Endothelial cell of hepatic sinusoid (primary cell): ENCODE results near the gene NKAIN2.
"Not testable (repeated sequence)": the region's sequence is repeated elsewhere in the genome, so short reads cannot be mapped to it uniquely, and the experiment has no call there.

ENCODE experiments used
- in situ Hi-C: cut with HindIII; loops from 2 replicates; pipeline ENCODE4 v1.10.0; 2017; ENCODE audit warnings: low sequenced_read_pairs

NKAIN2 gene

GRCh38 chr6:124022051-124022450, 218.4 kb downstream of the NKAIN2 start:
- in situ Hi-C loops = not testable (repeated sequence)

DNA sequence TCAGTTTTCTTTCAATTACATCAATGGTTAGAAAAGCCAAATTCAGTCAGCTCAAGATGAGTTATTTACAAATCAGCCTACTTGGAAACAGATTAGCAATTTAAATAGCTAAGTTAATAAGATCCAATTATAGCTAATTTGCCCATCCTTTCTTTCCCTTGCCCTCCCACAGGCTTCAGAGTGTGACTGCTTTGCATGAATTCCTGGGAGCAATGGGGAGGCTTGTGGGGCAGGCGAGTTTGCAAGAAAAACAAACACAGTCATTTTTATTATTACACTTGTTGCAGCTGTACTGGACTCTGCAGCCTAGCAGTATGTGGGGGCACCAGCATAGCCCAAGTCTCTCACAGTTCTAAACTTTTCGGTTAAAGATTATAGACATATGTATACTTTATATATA, 219.0 kb downstream of the NKAIN2 start:
- in situ Hi-C loops = no loop called here

DNA sequence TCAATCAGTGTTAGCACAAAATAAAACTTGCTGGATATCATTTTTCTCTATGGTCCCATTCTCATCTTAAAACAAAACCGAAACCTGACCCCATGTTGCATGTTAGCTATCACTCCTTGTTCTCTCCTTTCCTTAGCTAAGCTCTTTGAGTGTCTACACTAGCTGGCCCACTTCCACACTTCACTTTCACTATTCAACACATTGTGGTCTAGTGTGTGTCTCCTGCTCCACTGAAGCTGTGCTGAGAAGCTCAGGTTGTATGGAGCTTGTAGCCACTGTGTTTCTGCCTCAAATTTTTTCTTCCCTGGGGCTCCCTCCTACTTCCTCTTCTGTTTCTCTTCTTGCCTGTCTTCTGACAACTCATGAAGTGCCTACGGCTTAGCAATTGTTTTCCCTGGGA, 223.0 kb downstream of the NKAIN2 start:
- in situ Hi-C loops = no loop called here

- in situ Hi-C loops = no loop called here
Measured at GRCh38 chr6:124027392-124027791, 223.7 kb downstream of the NKAIN2 start.

DNA sequence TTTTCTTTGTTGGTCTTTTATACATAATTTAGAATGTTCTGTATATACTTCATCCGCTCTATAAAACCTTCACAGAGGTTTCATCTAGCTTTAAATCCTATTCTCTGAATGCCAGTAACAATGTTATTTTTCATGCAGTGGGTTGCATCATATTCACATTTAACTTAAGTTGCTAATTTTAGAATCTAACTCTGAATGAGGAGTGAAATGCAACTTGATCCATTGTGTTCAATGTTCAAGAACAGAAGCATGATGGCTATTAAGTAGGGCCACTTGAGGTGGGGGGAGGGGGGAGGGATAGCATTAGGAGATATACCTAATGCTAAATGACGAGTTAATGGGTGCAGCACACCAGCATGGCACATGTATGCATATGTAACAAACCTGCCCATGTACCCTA, 224.5 kb downstream of the NKAIN2 start:
- in situ Hi-C loops = no loop called here

- in situ Hi-C loops = no loop called here
Measured at GRCh38 chr6:124029567-124029966, 225.9 kb downstream of the NKAIN2 start.

- in situ Hi-C loops = no loop called here
Measured at GRCh38 chr6:124033501-124033900, 229.8 kb downstream of the NKAIN2 start.

- in situ Hi-C loops = no loop called here
Measured at GRCh38 chr6:124036384-124036783, 232.7 kb downstream of the NKAIN2 start.

- in situ Hi-C loops = no loop called here
Measured at GRCh38 chr6:124040655-124041054, 237.0 kb downstream of the NKAIN2 start.

DNA sequence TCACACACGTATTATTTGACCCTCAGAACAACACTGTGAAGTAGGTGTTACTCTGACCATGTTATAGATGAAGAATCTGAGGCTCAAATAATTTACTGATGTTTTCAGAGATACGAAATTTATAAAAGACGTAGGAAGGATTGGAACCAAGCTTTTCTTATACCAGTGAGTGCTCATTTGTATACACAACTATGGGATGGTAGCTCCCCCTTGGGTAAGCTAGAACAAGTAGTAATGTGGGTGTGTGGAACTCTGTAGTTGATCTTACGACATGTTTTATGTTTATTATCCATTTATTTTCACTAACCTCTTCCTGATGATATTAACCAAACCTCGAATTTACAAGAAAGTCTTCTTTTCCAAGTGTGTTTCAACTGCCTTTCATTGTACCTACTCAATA, 248.5 kb downstream of the NKAIN2 start:
- in situ Hi-C loops = no loop called here

GRCh38 chr6:124053315-124053714, 249.7 kb downstream of the NKAIN2 start:
- in situ Hi-C loops = no loop called here

GRCh38 chr6:124054034-124054433, 250.4 kb downstream of the NKAIN2 start:
- in situ Hi-C loops = no loop called here

- in situ Hi-C loops = no loop called here
Measured at GRCh38 chr6:124055395-124055794, 251.7 kb downstream of the NKAIN2 start.

GRCh38 chr6:124055963-124056362, 252.3 kb downstream of the NKAIN2 start:
- in situ Hi-C loops = no loop called here

DNA sequence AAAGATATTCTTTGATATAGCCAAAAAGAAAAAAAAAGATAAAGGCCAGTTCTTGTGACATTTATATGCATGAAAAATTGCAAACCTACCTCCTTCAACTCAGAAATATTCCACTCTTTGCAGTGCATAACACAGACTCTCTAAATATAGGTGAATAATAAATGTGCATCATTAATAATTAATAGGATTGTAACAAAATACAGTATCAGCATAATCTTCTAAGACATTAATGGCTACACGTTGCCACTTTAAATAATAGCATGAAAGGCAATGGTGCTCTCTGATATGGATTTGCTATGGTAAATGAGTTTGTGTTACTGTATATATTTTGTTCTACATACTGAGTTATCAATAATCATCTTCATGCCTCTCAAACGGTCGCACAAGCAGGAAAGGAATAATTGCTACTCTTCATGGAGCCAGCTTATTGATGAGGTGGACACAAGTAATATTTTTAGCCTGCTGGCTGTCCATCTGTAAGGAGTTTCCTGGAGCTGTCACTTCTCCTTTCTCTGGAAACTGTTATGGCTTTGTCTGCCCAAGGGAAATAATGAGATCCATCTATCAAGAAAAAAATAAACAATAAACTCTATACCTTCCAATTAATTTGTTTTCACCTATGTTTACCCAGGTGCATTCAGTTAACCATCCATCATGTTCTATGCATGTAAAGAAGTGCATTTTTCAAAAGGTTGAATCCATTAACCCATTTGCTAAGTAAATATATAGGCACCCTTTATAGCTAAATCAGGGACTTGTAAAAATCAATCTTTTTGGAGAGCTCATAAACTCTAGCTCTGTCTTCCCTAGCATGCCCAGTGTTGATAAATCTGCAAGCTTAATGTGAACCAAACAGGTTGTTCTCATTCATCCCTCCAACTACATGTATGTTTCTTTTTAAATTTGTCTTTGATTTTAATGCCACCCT, 253.0 kb downstream of the NKAIN2 start:
- in situ Hi-C loops = no loop called here

DNA sequence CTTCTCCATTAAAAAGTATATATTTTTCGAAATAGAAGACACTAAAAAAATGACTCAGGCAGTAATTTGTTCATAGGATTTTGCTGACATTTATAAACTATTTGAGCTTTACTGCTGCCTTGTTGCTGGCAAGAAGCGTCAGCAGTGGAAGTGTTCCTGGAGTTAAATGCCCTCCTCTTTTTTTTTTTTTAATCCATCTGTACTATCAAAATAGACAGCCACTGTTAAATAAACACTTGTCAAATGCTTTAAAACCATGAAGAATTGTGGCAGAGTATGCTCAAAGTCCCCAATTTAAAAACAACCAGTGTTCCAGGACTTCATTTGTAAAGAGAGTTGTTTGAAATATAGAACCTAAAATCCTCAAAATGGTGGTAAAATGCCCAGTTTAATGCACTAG, 253.8 kb downstream of the NKAIN2 start:
- in situ Hi-C loops = no loop called here

DNA sequence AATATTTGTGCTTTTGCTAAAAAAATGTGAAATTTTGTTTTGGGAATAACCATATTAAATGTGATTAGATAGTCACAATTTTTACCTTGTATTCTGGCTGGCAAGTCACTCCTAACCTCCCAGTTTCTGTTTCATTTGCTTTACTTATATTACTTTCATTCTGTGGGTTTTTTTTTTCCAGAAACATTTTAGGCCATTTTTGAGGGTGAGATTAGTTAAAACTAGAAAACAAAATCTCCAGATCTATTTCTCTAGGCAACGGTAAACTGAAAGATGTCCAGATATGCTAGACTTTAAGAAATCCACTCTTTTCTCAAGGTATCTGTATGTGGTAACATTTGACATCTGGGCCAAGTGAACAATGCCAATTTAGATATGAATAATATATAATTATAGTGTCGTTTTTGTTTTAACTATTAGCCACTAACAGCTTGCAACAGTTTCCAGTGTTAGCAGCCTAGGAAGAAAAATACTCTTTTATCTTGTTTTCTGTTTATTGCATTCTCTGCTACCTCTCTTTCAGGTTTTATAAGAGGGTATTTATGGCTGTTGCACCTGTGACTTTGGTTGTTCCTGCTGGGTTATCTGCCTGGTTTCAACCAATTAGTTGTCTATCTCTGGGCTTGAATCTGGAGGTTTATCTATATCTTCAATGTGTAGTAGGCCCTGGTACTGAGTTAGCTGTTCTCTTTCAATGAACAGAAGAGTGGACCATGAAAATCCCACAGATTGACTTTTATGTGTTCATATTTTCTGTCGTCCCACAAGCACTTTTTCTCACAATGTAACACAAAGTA, 260.9 kb downstream of the NKAIN2 start:
- in situ Hi-C loops = no loop called here

GRCh38 chr6:124066269-124066668, 262.6 kb downstream of the NKAIN2 start:
- in situ Hi-C loops = no loop called here

DNA sequence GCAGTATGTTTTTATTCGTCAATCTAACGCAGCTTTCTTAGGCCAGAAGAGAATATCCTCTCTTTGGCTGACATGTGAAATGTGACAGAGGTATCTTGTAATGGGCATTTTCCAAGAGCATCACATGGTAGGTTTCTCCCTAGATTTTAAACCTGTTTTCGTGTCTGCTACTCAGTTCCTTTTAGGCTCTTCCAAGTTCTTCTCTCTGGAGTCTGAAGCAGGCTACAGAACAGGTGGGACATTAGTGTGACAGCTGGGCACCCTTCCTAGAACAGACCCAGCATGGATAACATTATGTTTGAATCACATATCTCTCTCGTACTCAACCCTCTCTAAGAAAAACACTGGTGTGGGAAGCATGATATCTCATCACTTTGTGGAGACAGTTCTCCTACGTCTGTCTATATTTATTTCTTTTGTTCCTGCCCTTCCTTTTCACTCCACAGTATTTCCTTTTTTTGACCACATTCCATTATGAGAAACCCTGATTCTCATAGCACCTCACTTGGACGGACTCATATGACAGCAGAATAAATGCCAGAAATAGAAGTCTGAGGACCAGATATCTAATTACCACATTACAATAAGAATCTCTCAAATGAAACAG, 263.4 kb downstream of the NKAIN2 start:
- in situ Hi-C loops = no loop called here

DNA sequence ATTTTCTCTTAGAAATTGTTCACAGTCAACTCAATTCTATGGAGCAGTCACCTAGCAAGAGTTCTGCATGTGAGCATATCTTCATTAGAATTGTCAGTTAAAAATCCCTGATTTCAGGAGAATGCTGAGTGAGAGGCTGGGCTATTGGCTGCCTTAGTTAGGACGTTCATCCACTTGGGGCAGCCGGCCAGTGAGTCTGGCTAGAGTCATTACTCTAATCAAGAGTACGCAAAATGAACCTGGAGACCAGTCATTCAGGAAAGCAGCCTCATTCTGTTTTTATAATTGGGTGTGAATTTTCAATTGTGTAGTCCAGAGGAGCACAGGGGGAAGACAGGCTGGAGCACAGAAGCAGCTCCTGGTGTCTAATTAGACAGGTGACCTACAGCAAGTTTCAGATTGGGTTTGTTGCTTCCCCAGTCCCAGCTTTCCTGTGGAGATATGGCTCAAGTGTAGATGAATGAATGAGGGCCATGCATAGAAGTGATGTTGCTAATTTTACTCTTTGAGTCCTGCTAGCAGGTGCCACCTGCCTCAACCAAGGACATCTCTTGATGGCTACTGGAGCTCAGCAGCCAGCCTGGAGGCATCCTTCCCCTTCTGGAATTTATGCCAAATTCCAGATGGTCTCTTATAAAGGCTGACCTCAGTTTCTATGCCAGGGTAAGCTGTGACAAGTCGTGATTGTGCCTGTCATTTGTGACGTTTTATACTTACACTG, 265.7 kb downstream of the NKAIN2 start:
- in situ Hi-C loops = no loop called here

DNA sequence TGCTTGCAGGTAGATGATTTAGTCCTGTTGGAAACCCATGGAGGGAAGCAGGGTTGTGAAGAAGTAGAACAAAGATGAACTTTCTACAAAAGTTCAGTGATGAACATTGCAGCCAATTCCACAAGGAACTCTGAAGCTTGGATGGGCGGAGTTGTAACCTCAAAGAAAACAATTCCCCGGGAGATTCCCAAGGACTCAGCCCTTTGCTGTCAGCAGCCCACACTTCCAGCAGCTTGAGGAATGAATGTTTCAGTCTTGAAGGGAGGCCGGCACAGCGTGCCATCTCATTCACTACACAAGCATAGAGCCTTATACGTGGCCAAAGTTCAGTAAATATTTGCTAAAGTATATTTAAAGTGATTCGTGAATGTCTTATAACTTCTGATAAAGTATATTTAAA, 269.4 kb downstream of the NKAIN2 start:
- in situ Hi-C loops = no loop called here
